Activated naive CD4-positive, alpha-beta T cell treated with anti-CD3 and anti-CD28 coated beads, Interleukin-2, amount 50 U/mL, for 72 hours (primary cell): ENCODE measurements around the gene MAMDC2. TPM values are rescaled to one million over a fixed set of nuclear protein-coding genes. Genes with fewer than 3 reads are reported as not detected.

Experiments
- ATAC-seq, 2 donors: fragments of 150-1000 bp; cut with Tn5 transposase; 2 replicates each; pipeline ENCODE4 v1.10.0; 2021; ENCODE audit warnings: mild to moderate bottlenecking in 2 of 2, moderate library complexity in 2 of 2
- DNase-seq, 2 donors: peaks; one replicate each; pipeline ENCODE4 v3.0.0; 2021 to 2022; ENCODE audit warnings: low spot score in 2 of 2
- H3K27ac Mint-ChIP-seq, 2 donors: one replicate each; pipeline ENCODE4 v1.8.0; 2022; ENCODE audit warnings: mild to moderate bottlenecking in 2 of 2, mixed read lengths in 2 of 2
- H3K36me3 Mint-ChIP-seq, 2 donors: one replicate each; pipeline ENCODE4 v1.8.0; 2022; ENCODE audit warnings: mixed read lengths in 2 of 2
- H3K9me3 Mint-ChIP-seq, 2 donors: one replicate each; pipeline ENCODE4 v1.8.0; 2022; ENCODE audit warnings: mixed read lengths in 2 of 2
- total RNA-seq, 2 donors: library from RNA; stranded (reverse); gene quantifications; one replicate each; pipeline ENCODE4 v1.2.3, GENCODE V29; 2022

MAMDC2 gene
- total RNA-seq, 2 donors from 2014 or later = not detected

GRCh38 chr9:70133253-70134208 is 89.9 kb downstream of the MAMDC2 start:
- Mint-ChIP-seq H3K27ac (no peak overlapping the region), H3K36me3 (no peaks in the 10 kb centered on the region), H3K9me3 (no peaks in the 10 kb centered on the region)
- DNase-seq (no peak), ATAC-seq (no peak)

- Mint-ChIP-seq H3K9me3 (no peaks in the 10 kb centered on the region), H3K36me3 (no peaks in the 10 kb centered on the region), H3K27ac (peak overlapping the region in 1 of 2 donors; percentile 54)
- ATAC-seq = no peak
- DNase-seq = no peak
Measured at GRCh38 chr9:70134360-70134759, 90.7 kb downstream of the MAMDC2 start.

- DNase-seq (no peak), ATAC-seq (no peak)
- Mint-ChIP-seq H3K36me3 (no peaks in the 10 kb centered on the region), H3K9me3 (no peaks in the 10 kb centered on the region), H3K27ac (no peak overlapping the region)
Measured at GRCh38 chr9:70135176-70135575, 91.5 kb downstream of the MAMDC2 start.

GRCh38 chr9:70136632-70137031 is 93.0 kb downstream of the MAMDC2 start:
- Mint-ChIP-seq H3K36me3 (no peaks in the 10 kb centered on the region), H3K9me3 (no peaks in the 10 kb centered on the region), H3K27ac (no peak overlapping the region)
- ATAC-seq (no peak), DNase-seq (no peak)

GRCh38 chr9:70137577-70137976 is 93.9 kb downstream of the MAMDC2 start:
- ATAC-seq (no peak), DNase-seq (no peak)
- no peak overlapping the region for H3K27ac Mint-ChIP-seq
- no peaks in the 10 kb centered on the region for H3K9me3 Mint-ChIP-seq
- H3K36me3 Mint-ChIP-seq = no peaks in the 10 kb centered on the region

- Mint-ChIP-seq H3K9me3 (no peaks in the 10 kb centered on the region), H3K27ac (no peak overlapping the region), H3K36me3 (no peaks in the 10 kb centered on the region)
- no peak for ATAC-seq
- DNase-seq = no peak
Measured at GRCh38 chr9:70142101-70142500, 98.5 kb downstream of the MAMDC2 start.

- Mint-ChIP-seq H3K9me3 (no peaks in the 10 kb centered on the region), H3K36me3 (no peaks in the 10 kb centered on the region), H3K27ac (peak overlapping the region in 1 of 2 donors; percentile 63)
- DNase-seq = no peak
- no peak for ATAC-seq
Measured at GRCh38 chr9:70143394-70144130, 99.9 kb downstream of the MAMDC2 start.

- Mint-ChIP-seq H3K27ac (peak overlapping the region in 1 of 2 donors; percentile 63), H3K9me3 (no peaks in the 10 kb centered on the region), H3K36me3 (no peaks in the 10 kb centered on the region)
- DNase-seq (no peak), ATAC-seq (no peak)
Measured at GRCh38 chr9:70144131-70144503, 100.5 kb downstream of the MAMDC2 start.

- H3K9me3 Mint-ChIP-seq = no peaks in the 10 kb centered on the region
- no peak overlapping the region for H3K27ac Mint-ChIP-seq
- no peaks in the 10 kb centered on the region for H3K36me3 Mint-ChIP-seq
- DNase-seq = no peak
- no peak for ATAC-seq
Measured at GRCh38 chr9:70145981-70146380, 102.3 kb downstream of the MAMDC2 start.

GRCh38 chr9:70147196-70147595 is 103.5 kb downstream of the MAMDC2 start:
- Mint-ChIP-seq H3K36me3 (no peaks in the 10 kb centered on the region), H3K27ac (no peak overlapping the region), H3K9me3 (no peaks in the 10 kb centered on the region)
- DNase-seq = no peak
- no peak for ATAC-seq

- DNase-seq = no peak
- no peaks in the 10 kb centered on the region for H3K9me3 Mint-ChIP-seq
- no peak for ATAC-seq
- no peak overlapping the region for H3K27ac Mint-ChIP-seq
- H3K36me3 Mint-ChIP-seq = no peaks in the 10 kb centered on the region
Measured at GRCh38 chr9:70147651-70148050, 104.0 kb downstream of the MAMDC2 start.

- Mint-ChIP-seq H3K36me3 (no peaks in the 10 kb centered on the region), H3K9me3 (no peaks in the 10 kb centered on the region), H3K27ac (no peak overlapping the region)
- no peak for DNase-seq
- ATAC-seq = no peak
Measured at GRCh38 chr9:70152350-70152749, 108.7 kb downstream of the MAMDC2 start.

GRCh38 chr9:70156729-70157128 is 113.1 kb downstream of the MAMDC2 start:
- Mint-ChIP-seq H3K36me3 (no peaks in the 10 kb centered on the region), H3K27ac (no peak overlapping the region), H3K9me3 (no peaks in the 10 kb centered on the region)
- no peak for DNase-seq
- ATAC-seq = no peak

GRCh38 chr9:70159630-70160029 is 116.0 kb downstream of the MAMDC2 start:
- DNase-seq = no peak
- no peak overlapping the region for H3K27ac Mint-ChIP-seq
- H3K36me3 Mint-ChIP-seq = no peaks in the 10 kb centered on the region
- no peak for ATAC-seq
- H3K9me3 Mint-ChIP-seq = no peaks in the 10 kb centered on the region

- Mint-ChIP-seq H3K27ac (no peak overlapping the region), H3K36me3 (no peaks in the 10 kb centered on the region), H3K9me3 (no peaks in the 10 kb centered on the region)
- DNase-seq (no peak), ATAC-seq (no peak)
Measured at GRCh38 chr9:70160686-70161600, 117.3 kb downstream of the MAMDC2 start.

GRCh38 chr9:70165006-70165602 is 121.5 kb downstream of the MAMDC2 start:
- DNase-seq = no peak

More at GRCh38 chr9:70165006-70165602, 121.5 kb downstream of the MAMDC2 start:
- no peak overlapping the region for H3K27ac Mint-ChIP-seq
- H3K9me3 Mint-ChIP-seq = no peaks in the 10 kb centered on the region
- H3K36me3 Mint-ChIP-seq = no peaks in the 10 kb centered on the region
- no peak for ATAC-seq
